GM12878 (cell line): Measurements from ENCODE around the gene EMP1. TPM values are rescaled to one million over a fixed set of nuclear protein-coding genes. Genes with fewer than 3 reads are reported as not detected.

Experiments
- ATAC-seq: fragments of 200-7000 bp; cut with Tn5 transposase; 3 replicates; pipeline ENCODE4 v1.9.1; 2020; ENCODE audit warnings: mild to moderate bottlenecking, moderate library complexity
- BruUV-seq: library from RNA; stranded (reverse); fragments of 400-500 nt; replicated peaks from 2 replicates; lab custom pipeline; 2021; lab: Mats Ljungman, UMichigan
- CTCF ChIA-PET: fragments of 300-600 bp; sonication (Branson Sonifier 250); formaldehyde crosslinking; extraction: SDS; loops from one replicate; lab custom pipeline; 2021; ENCODE audit warnings: inconsistent platforms; lab: Yijun Ruan, JAX
- POLR2A ChIA-PET: fragments of 350-600 bp; formaldehyde crosslinking; extraction: SDS; loops from one replicate; lab custom pipeline; 2021; ENCODE audit warnings: inconsistent platforms; lab: Charles Lee
- RAD21 ChIA-PET: fragments of 300-600 bp; sonication (Branson Sonifier 250); formaldehyde crosslinking; loops from one replicate; lab custom pipeline; 2023; ENCODE audit warnings: antibody characterized with exemption; ENCODE audit not compliant: unreplicated experiment; lab: Charles Lee
- SMC1A ChIA-PET: fragments of 300-600 bp; sonication (Branson Sonifier 250); formaldehyde crosslinking; loops from one replicate; lab custom pipeline; 2023; ENCODE audit not compliant: unreplicated experiment, uncharacterized antibody; lab: Charles Lee
- DNase-seq: peaks from one replicate; pipeline ENCODE4 v3.0.0-alpha.2; 2011; ENCODE audit warnings: low read depth, low spot score
- FAIRE-seq: peaks from 3 replicates; lab custom pipeline; 2011; peaks lifted over from hg19 to GRCh38; lab: Jason Lieb, UNC
- H2AFZ ChIP-seq: 2 replicates; pipeline ENCODE4 v1.6.0; 2011; ENCODE audit warnings: low read depth, low read length, control low read depth; ENCODE audit not compliant: control insufficient read depth
- H3K27ac ChIP-seq: 2 replicates; pipeline ENCODE4 v1.5.1; 2011; ENCODE audit warnings: control low read depth; ENCODE audit not compliant: control insufficient read depth, insufficient read depth
- H3K27me3 ChIP-seq, 2 experiments: replicated peaks in 1 of 2; 2 replicates each; pipeline versions ENCODE4 v1.6.0 to v1.6.1; 2011; ENCODE audit warnings: low read length in 1 of 2; ENCODE audit not compliant: control insufficient read depth in 2 of 2, insufficient read depth in 2 of 2
- H3K36me3 ChIP-seq, 2 experiments: 2 replicates each; pipeline ENCODE4 v1.5.1; 2011; ENCODE audit warnings: low read length in 1 of 2; ENCODE audit not compliant: control insufficient read depth in 2 of 2, insufficient read depth in 2 of 2
- H3K4me1 ChIP-seq: 2 replicates; pipeline ENCODE4 v1.6.1; 2011; ENCODE audit warnings: mild to moderate bottlenecking, low read length, moderate library complexity, mixed read lengths; ENCODE audit not compliant: control insufficient read depth, insufficient read depth
- H3K4me2 ChIP-seq: 2 replicates; pipeline ENCODE4 v1.6.0; 2011; ENCODE audit warnings: control low read depth; ENCODE audit not compliant: control insufficient read depth, insufficient read depth
- H3K4me3 ChIP-seq: fragments of 200-600 bp; sonication (generic); 2 replicates; pipeline ENCODE4 v1.5.1; 2016
- H3K79me2 ChIP-seq: 2 replicates; pipeline ENCODE4 v1.6.0; 2011; ENCODE audit warnings: low read length; ENCODE audit not compliant: control insufficient read depth, insufficient read depth
- H3K9ac ChIP-seq: 2 replicates; pipeline ENCODE4 v1.8.0; 2011; ENCODE audit warnings: low read length, control low read depth, mixed read lengths; ENCODE audit not compliant: control insufficient read depth, insufficient read depth
- H3K9me3 ChIP-seq: replicated peaks from 3 replicates; pipeline ENCODE4 v1.5.1; 2011; ENCODE audit warnings: mild to moderate bottlenecking, low read length; ENCODE audit not compliant: control insufficient read depth, insufficient read depth
- H4K20me1 ChIP-seq: 2 replicates; pipeline ENCODE4 v1.6.0; 2011; ENCODE audit not compliant: control insufficient read depth, insufficient read depth
- ATF7 ChIP-seq: fragments of 450-650 bp; IDR thresholded peaks from 2 replicates; pipeline ENCODE4 v1.6.1; 2016; ENCODE audit warnings: low read depth, mild to moderate bottlenecking
- BHLHE40 ChIP-seq, 2 experiments: fragments of 450-650 bp in 1 of 2; IDR thresholded peaks; 2 replicates each; pipeline ENCODE4 v1.6.1; 2011 to 2017; ENCODE audit warnings: low read depth in 2 of 2, borderline replicate concordance in 1 of 2, improper control_type of control experiment in 1 of 2, low read length in 1 of 2, mild to moderate bottlenecking in 1 of 2
- BRCA1 ChIP-seq: IDR thresholded peaks from 2 replicates; pipeline ENCODE4 v1.6.1; 2011; ENCODE audit warnings: low read depth, low read length, improper control_type of control experiment
- CHD1 ChIP-seq: IDR thresholded peaks from 2 replicates; pipeline ENCODE4 v1.6.1; 2012; ENCODE audit warnings: low read depth, low read length, improper control_type of control experiment
- CREM ChIP-seq: IDR thresholded peaks from 2 replicates; pipeline ENCODE4 v1.6.1; 2014; ENCODE audit warnings: antibody characterized with exemption, low read depth
- JUNB ChIP-seq: IDR thresholded peaks from 2 replicates; pipeline ENCODE4 v1.6.1; 2016; ENCODE audit warnings: antibody characterized with exemption, mild to moderate bottlenecking
- KAT2A ChIP-seq: conservative IDR thresholded peaks from 2 replicates; pipeline ENCODE4 v1.6.1; 2011; ENCODE audit warnings: low read depth, low read length; ENCODE audit not compliant: control insufficient read depth
- NFYB ChIP-seq: IDR thresholded peaks from 2 replicates; pipeline ENCODE4 v1.6.1; 2011; ENCODE audit warnings: low read depth, mild to moderate bottlenecking, low read length, improper control_type of control experiment, moderate library complexity; ENCODE audit not compliant: insufficient read depth
- RAD51 ChIP-seq: fragments of 450-650 bp; IDR thresholded peaks from 2 replicates; pipeline ENCODE4 v1.6.1; 2016; ENCODE audit warnings: moderate library complexity, mild to moderate bottlenecking, inconsistent platforms
- SIN3A ChIP-seq: IDR thresholded peaks from 2 replicates; pipeline ENCODE4 v1.6.1; 2012; ENCODE audit warnings: low read depth, low read length, improper control_type of control experiment
- ZNF217 ChIP-seq: fragments of 450-650 bp; IDR thresholded peaks from 2 replicates; pipeline ENCODE4 v1.6.1; 2017; ENCODE audit warnings: antibody characterized with exemption, mild to moderate bottlenecking
- WGBS: methylation state at CpG from one replicate; pipeline ENCODE4 v1.1.6; 2016; ENCODE audit warnings: low lambda C conversion rate; ENCODE audit not compliant: insufficient replicate concordance, insufficient coverage; ENCODE audit errors: missing lambda C conversion rate; 5-methylcytosine and 5-hydroxymethylcytosine counted together
- in situ Hi-C: fragments of 300-500 bp; cut with MboI; formaldehyde crosslinking; loops from 9 replicates; pipeline ENCODE4 v1.14.3; 2018; ENCODE audit warnings: mixed read lengths
- intact Hi-C: fragments of 100-400 bp; cut with micrococcal nuclease; formaldehyde crosslinking; loops from one replicate; pipeline ENCODE4 v1.14.2; 2022; ENCODE audit not compliant: unreplicated experiment
- polyA plus RNA-seq, 11 experiments: library from polyadenylated mRNA; depleted of rRNA in 4 of 11; unstranded in 6 of 11; stranded (reverse) in 5 of 11; fragments of >200 nt; fragmentation: Nextera tagmentation in 4 of 11; fragmentation: Illumina TruSeq in 1 of 11; extraction: Ambion mirVana in 4 of 11; extraction: Trizol in 1 of 11; gene quantifications; 1 replicate in 1 of 11; 2 replicates in 10 of 11; pipeline versions ENCODE4 v1.2.1 to v1.2.3, GENCODE V29; 2011 to 2016; ENCODE audit warnings: inconsistent platforms in 2 of 11, missing spikeins in 2 of 11, low read depth in 1 of 11
- total RNA-seq, 4 experiments: library from RNA; depleted of rRNA in 3 of 4; stranded (reverse); fragments of >200 nt in 3 of 4; fragmentation: Illumina TruSeq in 1 of 4; extraction: Trizol in 1 of 4; gene quantifications; 2 replicates each; pipeline versions ENCODE4 v1.2.1 to v1.2.3, GENCODE V29; 2013 to 2021
- TF ChIP-seq, protein P1 (sequence below): fragments of 150-350 bp; IDR thresholded peaks from 2 replicates; pipeline ENCODE4 v1.6.1; 2016; ENCODE audit warnings: low read depth, low read length
- TF ChIP-seq, protein P2 (sequence below): fragments of 450-650 bp; IDR thresholded peaks from 2 replicates; pipeline ENCODE4 v1.6.1; 2016; ENCODE audit warnings: mild to moderate bottlenecking, moderate library complexity, borderline replicate concordance
- TF ChIP-seq, protein P3 (sequence below): IDR thresholded peaks from 2 replicates; pipeline ENCODE4 v1.6.1; 2011; ENCODE audit warnings: mild to moderate bottlenecking, low read depth, low read length, moderate library complexity; ENCODE audit not compliant: insufficient replicate concordance

Gene EMP1
- total and polyA plus RNA-seq, 10 of the 15 experiments (the other 5 are each of a cell fraction or from before 2014, with no cell fraction given), result 0.09 to 0.90 (median 0.25) TPM; not detected in 1

DNA sequence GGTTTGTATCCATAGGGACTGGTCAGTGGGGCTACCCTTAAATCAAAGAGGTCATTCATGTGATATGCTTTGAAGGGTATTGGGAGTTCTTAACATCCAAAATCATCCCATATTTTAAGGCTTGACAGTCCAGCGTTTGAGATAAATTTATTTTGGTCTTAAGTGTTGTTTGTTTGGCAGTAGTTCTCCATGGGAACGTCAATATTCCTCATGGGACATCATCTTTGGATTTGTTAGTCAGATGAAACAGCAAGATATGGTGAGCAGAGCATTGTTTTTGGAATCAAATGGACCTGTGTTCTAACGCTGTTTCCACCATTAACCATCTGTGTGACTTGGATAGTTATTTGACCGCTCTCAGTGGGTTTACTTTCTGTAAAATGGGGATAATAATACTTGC, 47.1 kb upstream of the EMP1 start:
- in situ Hi-C loops, result no loop called here
- no TSS peak for BruUV-seq
- CTCF ChIA-PET, result no interaction called here
- intact Hi-C loops, result no loop called here
- Histone ChIP-seq H3K4me1 (no peaks in the 10 kb centered on the region), H3K9ac (no peak overlapping the region), H4K20me1 (no peaks in the 10 kb centered on the region; the same call in 1 of the 2 replicates), H3K4me2 (no peak overlapping the region), H3K79me2 (no peaks in the 10 kb centered on the region), H3K27me3 (peaks cover 3 to 10% of the 10 kb centered on the region in 2 experiments), H2AFZ (no peak overlapping the region), H3K36me3 (no peaks in the 10 kb centered on the region), H3K9me3 (no peaks in the 10 kb centered on the region), H3K27ac (no peak overlapping the region), H3K4me3 (no peak overlapping the region)
- no peak for FAIRE-seq
- POLR2A ChIA-PET, result no interaction called here
- 45% methylated on average over 4 of the region's 4 CpGs for WGBS
- TF ChIP-seq ZNF217 (no peak), JUNB (no peak), SIN3A (no peak), CREM (no peak), ATF7 (no peak), NFYB (no peak), KAT2A (no peak), RAD51 (no peak), CHD1 (no peak), BRCA1 (no peak), BHLHE40 (IDR thresholded peaks at IDR 0.05; ENCODE audit: borderline replicate concordance in 1 of 2, low read depth in 2 of 2, low read length in 1 of 2) (no peak)
- TF ChIP-seq, protein P1, sequence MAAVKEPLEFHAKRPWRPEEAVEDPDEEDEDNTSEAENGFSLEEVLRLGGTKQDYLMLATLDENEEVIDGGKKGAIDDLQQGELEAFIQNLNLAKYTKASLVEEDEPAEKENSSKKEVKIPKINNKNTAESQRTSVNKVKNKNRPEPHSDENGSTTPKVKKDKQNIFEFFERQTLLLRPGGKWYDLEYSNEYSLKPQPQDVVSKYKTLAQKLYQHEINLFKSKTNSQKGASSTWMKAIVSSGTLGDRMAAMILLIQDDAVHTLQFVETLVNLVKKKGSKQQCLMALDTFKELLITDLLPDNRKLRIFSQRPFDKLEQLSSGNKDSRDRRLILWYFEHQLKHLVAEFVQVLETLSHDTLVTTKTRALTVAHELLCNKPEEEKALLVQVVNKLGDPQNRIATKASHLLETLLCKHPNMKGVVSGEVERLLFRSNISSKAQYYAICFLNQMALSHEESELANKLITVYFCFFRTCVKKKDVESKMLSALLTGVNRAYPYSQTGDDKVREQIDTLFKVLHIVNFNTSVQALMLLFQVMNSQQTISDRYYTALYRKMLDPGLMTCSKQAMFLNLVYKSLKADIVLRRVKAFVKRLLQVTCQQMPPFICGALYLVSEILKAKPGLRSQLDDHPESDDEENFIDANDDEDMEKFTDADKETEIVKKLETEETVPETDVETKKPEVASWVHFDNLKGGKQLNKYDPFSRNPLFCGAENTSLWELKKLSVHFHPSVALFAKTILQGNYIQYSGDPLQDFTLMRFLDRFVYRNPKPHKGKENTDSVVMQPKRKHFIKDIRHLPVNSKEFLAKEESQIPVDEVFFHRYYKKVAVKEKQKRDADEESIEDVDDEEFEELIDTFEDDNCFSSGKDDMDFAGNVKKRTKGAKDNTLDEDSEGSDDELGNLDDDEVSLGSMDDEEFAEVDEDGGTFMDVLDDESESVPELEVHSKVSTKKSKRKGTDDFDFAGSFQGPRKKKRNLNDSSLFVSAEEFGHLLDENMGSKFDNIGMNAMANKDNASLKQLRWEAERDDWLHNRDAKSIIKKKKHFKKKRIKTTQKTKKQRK, result no peak
- TF ChIP-seq, protein P2, sequence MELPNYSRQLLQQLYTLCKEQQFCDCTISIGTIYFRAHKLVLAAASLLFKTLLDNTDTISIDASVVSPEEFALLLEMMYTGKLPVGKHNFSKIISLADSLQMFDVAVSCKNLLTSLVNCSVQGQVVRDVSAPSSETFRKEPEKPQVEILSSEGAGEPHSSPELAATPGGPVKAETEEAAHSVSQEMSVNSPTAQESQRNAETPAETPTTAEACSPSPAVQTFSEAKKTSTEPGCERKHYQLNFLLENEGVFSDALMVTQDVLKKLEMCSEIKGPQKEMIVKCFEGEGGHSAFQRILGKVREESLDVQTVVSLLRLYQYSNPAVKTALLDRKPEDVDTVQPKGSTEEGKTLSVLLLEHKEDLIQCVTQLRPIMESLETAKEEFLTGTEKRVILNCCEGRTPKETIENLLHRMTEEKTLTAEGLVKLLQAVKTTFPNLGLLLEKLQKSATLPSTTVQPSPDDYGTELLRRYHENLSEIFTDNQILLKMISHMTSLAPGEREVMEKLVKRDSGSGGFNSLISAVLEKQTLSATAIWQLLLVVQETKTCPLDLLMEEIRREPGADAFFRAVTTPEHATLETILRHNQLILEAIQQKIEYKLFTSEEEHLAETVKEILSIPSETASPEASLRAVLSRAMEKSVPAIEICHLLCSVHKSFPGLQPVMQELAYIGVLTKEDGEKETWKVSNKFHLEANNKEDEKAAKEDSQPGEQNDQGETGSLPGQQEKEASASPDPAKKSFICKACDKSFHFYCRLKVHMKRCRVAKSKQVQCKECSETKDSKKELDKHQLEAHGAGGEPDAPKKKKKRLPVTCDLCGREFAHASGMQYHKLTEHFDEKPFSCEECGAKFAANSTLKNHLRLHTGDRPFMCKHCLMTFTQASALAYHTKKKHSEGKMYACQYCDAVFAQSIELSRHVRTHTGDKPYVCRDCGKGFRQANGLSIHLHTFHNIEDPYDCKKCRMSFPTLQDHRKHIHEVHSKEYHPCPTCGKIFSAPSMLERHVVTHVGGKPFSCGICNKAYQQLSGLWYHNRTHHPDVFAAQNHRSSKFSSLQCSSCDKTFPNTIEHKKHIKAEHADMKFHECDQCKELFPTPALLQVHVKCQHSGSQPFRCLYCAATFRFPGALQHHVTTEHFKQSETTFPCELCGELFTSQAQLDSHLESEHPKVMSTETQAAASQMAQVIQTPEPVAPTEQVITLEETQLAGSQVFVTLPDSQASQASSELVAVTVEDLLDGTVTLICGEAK, result no peak
- TF ChIP-seq, protein P3, sequence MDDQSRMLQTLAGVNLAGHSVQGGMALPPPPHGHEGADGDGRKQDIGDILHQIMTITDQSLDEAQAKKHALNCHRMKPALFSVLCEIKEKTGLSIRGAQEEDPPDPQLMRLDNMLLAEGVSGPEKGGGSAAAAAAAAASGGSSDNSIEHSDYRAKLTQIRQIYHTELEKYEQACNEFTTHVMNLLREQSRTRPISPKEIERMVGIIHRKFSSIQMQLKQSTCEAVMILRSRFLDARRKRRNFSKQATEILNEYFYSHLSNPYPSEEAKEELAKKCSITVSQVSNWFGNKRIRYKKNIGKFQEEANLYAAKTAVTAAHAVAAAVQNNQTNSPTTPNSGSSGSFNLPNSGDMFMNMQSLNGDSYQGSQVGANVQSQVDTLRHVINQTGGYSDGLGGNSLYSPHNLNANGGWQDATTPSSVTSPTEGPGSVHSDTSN, result no peak
- DNase-seq, result no peak
- RAD21 ChIA-PET, result no interaction called here
- no peak for ATAC-seq
- SMC1A ChIA-PET, result interaction anchor here (0.8 to 0.9 kb wide), 2 partner anchors 16 to 84 kb away, joined by 3 to 4 read pairs; no protein-coding TSS in a partner anchor
